ENCODE data around the gene SMARCC2. TPM values are rescaled to one million over a fixed set of nuclear protein-coding genes. Genes with fewer than 3 reads are reported as not detected.
A peak's percentile ranks its signal among the peaks of the same experiment; 100 is the strongest.

The SMARCC2 gene
- total RNA-seq, 2 donors from 2014 or later = 127 to 129 TPM

DNA sequence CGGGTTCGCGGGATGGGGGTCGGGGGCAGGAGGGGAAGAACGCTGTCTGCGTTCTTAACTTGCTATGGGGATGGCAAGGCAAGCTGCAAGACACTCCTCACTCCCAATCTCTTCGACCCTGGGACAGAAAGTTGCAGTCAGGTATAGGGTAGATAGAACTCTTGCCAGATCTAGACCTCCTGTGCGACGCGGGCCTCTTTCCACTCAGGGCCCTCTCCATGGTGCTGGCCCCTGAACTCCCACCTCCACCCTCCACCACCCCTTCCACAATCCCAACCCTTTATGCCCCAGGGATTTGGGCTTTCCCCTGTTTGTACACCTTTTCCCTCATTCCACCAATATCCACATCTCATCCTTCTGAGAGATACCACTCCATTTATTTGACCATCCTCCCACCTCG lies 35.7 kb upstream of the SMARCC2 start:
- Histone ChIP-seq H3K4me3 (ENCODE audit: low read length) (peak overlapping the region; percentile 88), H3K4me1 (ENCODE audit: control insufficient read depth, insufficient read depth, low read length) (peaks cover 5% of the 10 kb centered on the region), H3K9ac (ENCODE audit: extremely low read depth, low read length, poor library complexity, severe bottlenecking) (no peak overlapping the region), H3K36me3 (ENCODE audit: control insufficient read depth, insufficient read depth, low read length) (peaks cover 3% of the 10 kb centered on the region), H3K27ac (ENCODE audit: low read depth, low read length) (no peak overlapping the region), H3K27me3 (ENCODE audit: control insufficient read depth, insufficient read depth, low read length, poor library complexity, severe bottlenecking) (no peaks in the 10 kb centered on the region), H3K9me3 (ENCODE audit: control insufficient read depth, low read length) (no peaks in the 10 kb centered on the region)
- H3K4me3 Mint-ChIP-seq = peak overlapping the region; percentile 99
- no peaks in the 10 kb centered on the region for H3K9me3 Mint-ChIP-seq
- no peak overlapping the region for H3K27ac Mint-ChIP-seq
- H3K36me3 Mint-ChIP-seq (ENCODE audit: low read depth) = peaks cover 5% of the 10 kb centered on the region
- WGBS, 2 experiments (ENCODE audit: insufficient coverage in 1 of 2, insufficient read length in 1 of 2) = 91 to 99% methylated on average over 8 to 10 of the region's 11 CpGs
- H3K4me1 Mint-ChIP-seq = peaks cover 26% of the 10 kb centered on the region
- TF ChIP-seq, protein P1, sequence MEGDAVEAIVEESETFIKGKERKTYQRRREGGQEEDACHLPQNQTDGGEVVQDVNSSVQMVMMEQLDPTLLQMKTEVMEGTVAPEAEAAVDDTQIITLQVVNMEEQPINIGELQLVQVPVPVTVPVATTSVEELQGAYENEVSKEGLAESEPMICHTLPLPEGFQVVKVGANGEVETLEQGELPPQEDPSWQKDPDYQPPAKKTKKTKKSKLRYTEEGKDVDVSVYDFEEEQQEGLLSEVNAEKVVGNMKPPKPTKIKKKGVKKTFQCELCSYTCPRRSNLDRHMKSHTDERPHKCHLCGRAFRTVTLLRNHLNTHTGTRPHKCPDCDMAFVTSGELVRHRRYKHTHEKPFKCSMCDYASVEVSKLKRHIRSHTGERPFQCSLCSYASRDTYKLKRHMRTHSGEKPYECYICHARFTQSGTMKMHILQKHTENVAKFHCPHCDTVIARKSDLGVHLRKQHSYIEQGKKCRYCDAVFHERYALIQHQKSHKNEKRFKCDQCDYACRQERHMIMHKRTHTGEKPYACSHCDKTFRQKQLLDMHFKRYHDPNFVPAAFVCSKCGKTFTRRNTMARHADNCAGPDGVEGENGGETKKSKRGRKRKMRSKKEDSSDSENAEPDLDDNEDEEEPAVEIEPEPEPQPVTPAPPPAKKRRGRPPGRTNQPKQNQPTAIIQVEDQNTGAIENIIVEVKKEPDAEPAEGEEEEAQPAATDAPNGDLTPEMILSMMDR (conservative IDR thresholded peaks at IDR 0.05) = no peak
- DNase-seq = peak; percentile 59
- H3K27me3 Mint-ChIP-seq (ENCODE audit: insufficient read depth) = no peaks in the 10 kb centered on the region

DNA sequence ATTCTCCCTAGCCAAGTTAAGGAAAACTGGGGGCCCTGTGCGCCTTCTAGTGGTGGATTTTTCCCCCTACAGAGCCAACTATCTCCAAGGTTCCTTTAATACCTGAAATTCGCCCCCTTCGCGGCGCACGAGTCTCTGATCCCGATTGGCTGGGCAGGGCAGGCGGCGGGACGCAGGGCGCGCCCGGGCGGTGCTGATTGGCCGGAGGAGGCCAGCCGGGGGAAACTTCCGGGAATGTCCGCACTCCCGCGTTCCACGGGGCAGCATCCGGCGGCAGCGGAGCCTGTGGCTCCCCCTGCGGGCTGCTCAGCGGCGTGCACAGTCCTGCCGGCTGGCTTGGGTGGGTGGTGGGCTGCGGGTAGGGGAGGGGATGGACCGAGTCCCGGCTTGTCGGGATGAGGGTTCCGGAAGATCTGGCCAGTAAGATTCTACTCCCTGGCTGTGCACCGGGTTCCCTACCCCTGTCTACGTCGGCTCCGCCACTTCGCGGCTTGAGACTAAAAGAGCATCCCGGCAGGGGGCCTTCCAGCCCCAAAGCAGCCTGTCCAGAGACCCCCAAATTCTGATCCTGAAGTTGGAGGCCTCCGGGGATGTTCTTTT lies 34.9 kb upstream of the SMARCC2 start, which contains the start of gene NABP2:
TSS of gene NABP2 (plus strand) at position 241 of the 600 bp plus-strand sequence. CDS start 515 bp downstream, outside the sequence.
- H3K27me3 Mint-ChIP-seq (ENCODE audit: insufficient read depth) = no peaks in the 10 kb centered on the region
- peak within 1 kb of the TSS; percentile 96 for H3K27ac Mint-ChIP-seq
- no peaks in the 10 kb centered on the region for H3K27me3 ChIP-seq (ENCODE audit: control insufficient read depth, insufficient read depth, low read length, poor library complexity, severe bottlenecking)
- WGBS, 2 experiments (ENCODE audit: insufficient coverage in 1 of 2, insufficient read length in 1 of 2) = 3 to 4% methylated on average over 21 to 41 of the region's 41 CpGs
- peak; percentile 100 for DNase-seq
- peak within 1 kb of the TSS; percentile 39 for H3K9ac ChIP-seq (ENCODE audit: extremely low read depth, low read length, poor library complexity, severe bottlenecking)
- peaks cover 5% of the 10 kb centered on the region for H3K4me1 ChIP-seq (ENCODE audit: control insufficient read depth, insufficient read depth, low read length)
- peaks cover 5% of the 10 kb centered on the region for H3K36me3 Mint-ChIP-seq (ENCODE audit: low read depth)
- H3K36me3 ChIP-seq (ENCODE audit: control insufficient read depth, insufficient read depth, low read length) = peaks cover 6% of the 10 kb centered on the region
- peak within 1 kb of the TSS; percentile 27 for H3K27ac ChIP-seq (ENCODE audit: low read depth, low read length)
- no peaks in the 10 kb centered on the region for H3K9me3 Mint-ChIP-seq
- H3K4me1 Mint-ChIP-seq = peaks cover 26% of the 10 kb centered on the region
- TF ChIP-seq, protein P1 (conservative IDR thresholded peaks at IDR 0.05) = peak; percentile 90
- H3K4me3 Mint-ChIP-seq = peak within 1 kb of the TSS; percentile 99
- H3K4me3 ChIP-seq (ENCODE audit: low read length) = peak within 1 kb of the TSS; percentile 88
- H3K9me3 ChIP-seq (ENCODE audit: control insufficient read depth, low read length) = no peaks in the 10 kb centered on the region

DNA sequence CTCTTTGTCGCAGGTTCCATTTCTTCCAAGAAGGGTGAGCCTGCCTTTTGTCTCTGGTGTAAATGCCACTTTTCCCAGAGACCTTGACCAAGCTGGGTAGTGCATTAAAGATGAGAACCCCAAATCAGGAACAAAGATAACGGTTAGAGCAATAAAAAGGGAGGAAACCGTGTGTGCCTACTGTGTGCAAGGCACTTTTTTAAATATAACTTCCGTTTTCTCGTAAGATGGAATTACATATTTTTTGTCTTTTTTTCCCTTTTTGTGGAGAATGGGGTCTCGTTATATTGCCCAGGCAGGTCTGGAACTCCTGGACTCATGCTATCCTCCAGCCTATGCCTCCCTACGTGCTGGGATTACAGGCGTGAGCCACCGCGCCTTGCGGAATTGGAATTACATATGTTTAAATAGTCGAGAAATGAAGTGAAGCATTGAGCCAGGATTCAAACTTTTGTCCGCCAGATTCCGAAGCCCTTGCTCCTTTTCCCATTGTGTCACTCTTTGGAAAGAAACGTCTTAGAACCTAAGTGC lies 34.4 kb upstream of the SMARCC2 start:
- Histone ChIP-seq H3K27ac (ENCODE audit: low read depth, low read length) (peak overlapping the region; percentile 27), H3K9me3 (ENCODE audit: control insufficient read depth, low read length) (no peaks in the 10 kb centered on the region), H3K4me3 (ENCODE audit: low read length) (peak overlapping the region; percentile 21), H3K27me3 (ENCODE audit: control insufficient read depth, insufficient read depth, low read length, poor library complexity, severe bottlenecking) (no peaks in the 10 kb centered on the region), H3K9ac (ENCODE audit: extremely low read depth, low read length, poor library complexity, severe bottlenecking) (no peak overlapping the region), H3K36me3 (ENCODE audit: control insufficient read depth, insufficient read depth, low read length) (peaks cover 6% of the 10 kb centered on the region), H3K4me1 (ENCODE audit: control insufficient read depth, insufficient read depth, low read length) (peaks cover 5% of the 10 kb centered on the region)
- TF ChIP-seq, protein P1 (conservative IDR thresholded peaks at IDR 0.05) = no peak
- Mint-ChIP-seq H3K27ac (peak overlapping the region; percentile 96), H3K4me1 (peaks cover 26% of the 10 kb centered on the region), H3K4me3 (peak overlapping the region; percentile 99), H3K36me3 (ENCODE audit: low read depth) (peaks cover 5% of the 10 kb centered on the region), H3K9me3 (peaks cover 1% of the 10 kb centered on the region), H3K27me3 (ENCODE audit: insufficient read depth) (no peaks in the 10 kb centered on the region)
- WGBS, 2 experiments (ENCODE audit: insufficient coverage in 1 of 2, insufficient read length in 1 of 2) = 54 to 68% methylated on average over 8 to 15 of the region's 15 CpGs
- DNase-seq = no peak
